HG03066 (cell line): ENCODE data around the gene MED15.
"Not testable (repeated sequence)": the region's sequence is repeated elsewhere in the genome, so short reads cannot be mapped to it uniquely, and the experiment has no call there.

ENCODE experiments used
- ATAC-seq: cut with Tn5 transposase; IDR thresholded peaks from one replicate; pipeline ENCODE4 v1.9.1; 2021; ENCODE audit warnings: low read depth; ENCODE audit not compliant: unreplicated experiment

MED15 gene

DNA sequence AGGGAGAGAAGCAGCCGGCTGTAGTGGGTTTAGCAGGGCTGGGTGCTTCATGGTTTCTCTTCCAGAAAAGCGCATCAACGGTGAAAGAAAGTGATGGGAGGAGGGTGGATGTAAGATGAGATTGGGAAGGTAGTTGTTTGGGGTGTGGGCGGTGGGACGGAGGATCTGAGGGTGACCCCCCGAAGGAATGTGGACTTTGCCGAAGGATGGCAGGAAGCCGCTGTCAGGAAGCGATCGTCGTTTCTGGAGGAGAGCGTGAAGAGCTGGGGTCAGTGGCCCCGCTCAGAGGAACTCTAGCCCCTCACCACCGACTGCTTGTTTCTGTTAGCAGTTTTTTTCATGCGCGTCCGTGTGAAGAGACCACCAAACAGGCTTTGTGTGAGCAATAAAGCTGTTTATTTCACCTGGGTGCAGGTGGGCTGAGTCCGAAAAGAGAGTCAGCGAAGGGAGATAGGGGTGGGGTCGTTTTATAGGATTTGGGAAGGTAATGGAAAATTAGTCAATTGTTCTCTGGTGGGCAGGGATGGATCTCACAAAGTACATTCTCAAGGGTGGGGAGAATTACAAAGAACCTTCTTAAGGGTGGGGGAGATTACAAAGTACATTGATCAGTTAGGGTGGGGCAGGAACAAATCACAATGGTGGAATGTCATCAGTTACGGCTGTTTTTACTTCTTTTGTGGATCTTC lies 801 bp downstream of the MED15 start:
- ATAC-seq, result not testable (repeated sequence)

DNA sequence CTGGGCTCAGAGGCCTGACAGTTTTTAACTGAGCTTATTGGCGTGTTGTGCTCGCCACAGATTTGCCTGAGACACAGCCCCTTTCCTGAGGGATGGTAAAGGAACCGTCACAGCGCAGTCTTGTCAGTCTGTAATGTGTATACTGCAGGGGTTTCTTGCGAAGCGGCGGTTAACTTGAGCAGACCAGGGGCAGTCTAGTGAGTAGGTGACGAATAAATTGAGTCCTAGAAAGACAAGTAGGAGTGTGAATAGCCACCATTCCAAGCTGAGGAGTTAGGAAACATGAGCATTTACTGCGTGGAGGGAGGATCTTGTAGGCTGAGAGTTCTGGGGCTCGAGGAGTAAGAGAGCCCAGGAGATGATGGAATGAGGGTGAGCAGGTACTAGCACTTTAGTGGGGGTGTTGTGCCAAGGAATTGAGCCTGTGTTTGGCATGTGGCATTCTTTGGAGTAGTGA lies 1.4 kb downstream of the MED15 start:
- no peak for ATAC-seq

DNA sequence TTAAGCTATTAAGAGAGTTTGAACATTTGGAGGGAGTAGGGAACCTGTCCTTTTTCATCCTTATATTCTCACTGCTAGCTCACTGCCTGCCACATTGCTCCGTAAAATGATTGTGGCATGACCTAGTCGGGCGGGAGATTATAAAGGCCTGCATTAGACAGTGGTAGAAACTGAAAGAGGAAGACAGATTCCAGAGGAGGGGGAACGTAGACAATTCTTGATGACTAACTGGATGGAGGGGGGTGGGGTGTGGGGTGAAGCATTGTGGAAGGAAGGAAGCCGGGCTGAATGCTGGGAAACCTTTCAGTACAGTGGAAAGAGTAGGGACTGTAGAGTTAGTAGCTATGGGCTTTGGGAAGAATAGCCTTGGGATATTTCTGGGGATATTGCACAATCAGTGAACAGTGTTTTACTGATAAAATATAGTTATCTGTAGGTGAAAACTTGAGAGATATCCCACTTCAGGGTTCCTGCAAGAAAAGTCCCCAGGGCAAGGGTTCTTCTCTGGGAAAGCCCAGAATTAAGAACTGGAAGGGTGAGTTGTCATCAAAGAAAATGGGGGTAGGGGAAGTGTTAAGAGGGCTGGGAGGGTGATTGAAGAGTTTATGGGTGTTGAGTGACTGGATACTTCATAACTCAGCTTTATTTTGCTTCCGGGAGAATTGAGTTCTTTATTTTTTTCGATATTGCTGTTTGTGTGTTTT lies 2.1 kb downstream of the MED15 start:
- no peak for ATAC-seq

DNA sequence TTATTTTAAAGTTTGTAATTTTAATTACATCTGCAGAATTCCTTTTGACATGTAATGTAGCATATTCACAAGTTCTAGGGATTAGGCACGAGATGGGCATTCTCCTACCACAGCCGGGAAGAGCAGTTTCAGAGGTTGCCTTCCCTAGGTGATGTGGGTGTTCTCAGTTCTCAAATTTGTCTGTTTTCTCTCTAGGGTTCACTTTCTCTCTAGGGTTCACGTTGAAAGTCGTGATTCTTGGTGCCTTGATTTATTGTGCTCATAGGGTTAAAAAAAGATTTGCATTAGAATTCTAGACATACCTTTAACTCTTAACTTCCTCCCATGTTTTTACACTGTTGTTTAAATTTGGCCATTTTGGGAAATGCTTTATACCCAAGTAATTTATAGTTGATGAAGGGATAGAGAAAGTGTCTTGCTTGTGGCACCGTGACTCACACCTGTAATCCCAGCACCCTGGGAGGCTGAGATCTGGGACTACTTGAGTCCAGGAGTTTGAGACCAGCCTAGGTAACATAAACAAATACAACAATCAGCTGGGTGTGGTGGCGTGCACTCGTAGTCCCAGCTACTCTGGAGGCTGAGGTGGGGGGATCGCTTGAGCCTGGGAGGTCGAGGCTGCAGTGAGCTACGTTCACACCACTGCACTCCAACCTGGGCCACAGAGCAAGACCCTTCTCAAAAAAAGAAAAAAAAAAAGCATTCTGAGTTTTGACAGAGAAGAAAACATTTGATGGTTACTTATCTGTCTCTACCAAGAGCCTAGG lies 3.6 kb downstream of the MED15 start:
- ATAC-seq, result no peak

DNA sequence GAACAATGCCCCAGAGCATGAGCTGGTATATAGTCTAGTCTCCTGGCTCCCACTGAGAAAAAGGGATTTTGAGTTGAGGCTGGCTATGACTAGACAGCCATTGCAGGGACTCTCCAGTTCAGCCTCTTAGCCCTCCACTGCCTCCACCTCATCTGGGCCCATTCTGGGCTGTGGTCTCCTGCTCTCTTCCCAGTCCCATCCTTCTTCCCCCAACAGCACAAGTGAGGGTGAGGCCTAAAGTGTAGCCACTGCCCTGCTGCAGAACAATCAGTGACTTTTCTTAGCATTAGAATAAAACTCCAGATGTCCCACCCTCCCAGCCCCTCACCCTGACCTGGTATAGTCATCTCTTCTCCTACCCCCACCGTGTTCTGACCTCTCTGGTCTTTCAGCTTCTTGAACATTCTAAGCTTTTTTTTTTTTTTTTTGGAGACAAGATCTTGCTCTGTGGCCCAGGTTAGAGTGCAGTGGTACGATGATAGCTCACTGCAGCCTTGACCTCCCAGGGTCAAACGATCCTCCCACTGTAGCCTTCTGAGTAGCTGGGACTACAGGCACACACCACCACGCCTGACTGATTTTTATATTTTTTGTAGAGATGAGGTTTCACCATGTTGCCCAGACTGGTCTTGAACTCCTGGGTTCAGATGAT lies 4.3 kb downstream of the MED15 start:
- no peak for ATAC-seq

DNA sequence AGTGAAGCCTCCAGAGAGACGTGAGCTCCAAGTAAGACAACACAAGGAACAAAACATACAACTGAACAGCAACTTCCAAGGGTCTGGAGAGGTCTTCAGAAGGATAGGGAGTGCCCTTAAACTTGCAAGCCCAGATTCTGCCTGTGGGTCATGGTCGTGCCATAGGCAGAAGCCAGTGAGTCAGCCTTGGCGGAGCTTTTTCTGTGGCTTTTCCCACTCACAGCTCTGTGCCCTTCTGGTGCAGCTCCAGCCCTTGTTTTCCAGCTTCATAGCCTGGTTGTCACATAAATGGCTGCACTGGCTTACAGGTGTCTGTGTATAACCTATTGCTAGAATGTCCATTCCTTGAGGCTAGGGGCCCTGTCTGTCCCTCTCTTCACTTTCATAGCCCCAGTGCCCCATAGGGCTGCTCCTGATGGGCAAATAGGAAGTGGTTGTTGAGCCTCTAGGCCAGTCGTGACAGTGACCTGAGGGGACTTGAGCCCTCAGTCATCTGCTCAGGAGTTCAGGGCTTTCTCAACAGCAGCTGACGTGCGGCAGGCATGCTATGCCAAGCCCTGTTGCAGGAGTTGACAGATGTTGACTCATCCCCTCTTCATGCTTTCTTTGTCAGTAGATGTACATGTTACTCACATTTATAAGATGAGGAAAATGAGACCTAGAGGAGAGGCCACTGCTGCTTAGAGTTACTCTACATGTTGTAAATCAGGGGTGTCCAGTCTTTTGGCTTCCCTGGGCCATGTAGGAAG lies 7.4 kb downstream of the MED15 start:
- no peak for ATAC-seq

DNA sequence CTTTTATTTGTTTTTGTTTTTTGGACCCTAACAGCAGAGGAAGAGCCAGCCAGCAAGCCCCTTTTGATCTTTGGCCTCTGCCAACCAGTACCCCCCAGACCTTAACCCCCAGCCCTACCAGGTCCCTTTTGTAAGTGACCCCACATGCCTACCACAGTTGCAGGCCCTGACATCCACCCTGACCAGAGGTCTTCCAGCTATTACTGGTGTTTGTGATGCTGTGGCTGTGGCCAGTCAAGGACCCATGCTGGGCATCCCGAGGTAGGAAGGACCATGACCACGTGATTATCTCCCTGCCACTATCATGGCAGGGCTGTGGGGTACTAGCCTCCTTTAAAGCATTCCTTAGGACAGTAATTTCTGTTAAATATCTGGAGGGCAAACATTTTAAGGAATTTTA lies 9.0 kb downstream of the MED15 start:
- no peak for ATAC-seq

DNA sequence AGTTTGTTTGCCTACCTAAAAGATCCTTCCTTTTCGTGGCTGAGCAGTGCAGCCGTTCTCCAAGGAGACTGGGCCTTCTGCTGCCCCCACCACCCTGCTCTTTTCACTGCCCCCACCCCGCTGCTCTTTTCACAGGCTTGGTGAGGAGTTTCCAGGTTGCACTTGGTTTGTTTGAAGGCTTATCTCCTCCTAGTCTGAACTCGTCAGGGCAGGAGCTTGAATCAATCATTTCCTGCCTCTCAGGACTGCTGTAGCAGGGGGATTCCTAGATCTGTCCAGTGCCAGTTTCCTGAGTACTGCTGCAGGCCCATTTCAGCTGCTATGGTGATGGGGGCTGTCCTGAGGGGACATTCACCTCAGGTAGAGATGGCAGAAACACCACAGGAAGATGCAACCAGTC lies 10.0 kb downstream of the MED15 start:
- no peak for ATAC-seq

DNA sequence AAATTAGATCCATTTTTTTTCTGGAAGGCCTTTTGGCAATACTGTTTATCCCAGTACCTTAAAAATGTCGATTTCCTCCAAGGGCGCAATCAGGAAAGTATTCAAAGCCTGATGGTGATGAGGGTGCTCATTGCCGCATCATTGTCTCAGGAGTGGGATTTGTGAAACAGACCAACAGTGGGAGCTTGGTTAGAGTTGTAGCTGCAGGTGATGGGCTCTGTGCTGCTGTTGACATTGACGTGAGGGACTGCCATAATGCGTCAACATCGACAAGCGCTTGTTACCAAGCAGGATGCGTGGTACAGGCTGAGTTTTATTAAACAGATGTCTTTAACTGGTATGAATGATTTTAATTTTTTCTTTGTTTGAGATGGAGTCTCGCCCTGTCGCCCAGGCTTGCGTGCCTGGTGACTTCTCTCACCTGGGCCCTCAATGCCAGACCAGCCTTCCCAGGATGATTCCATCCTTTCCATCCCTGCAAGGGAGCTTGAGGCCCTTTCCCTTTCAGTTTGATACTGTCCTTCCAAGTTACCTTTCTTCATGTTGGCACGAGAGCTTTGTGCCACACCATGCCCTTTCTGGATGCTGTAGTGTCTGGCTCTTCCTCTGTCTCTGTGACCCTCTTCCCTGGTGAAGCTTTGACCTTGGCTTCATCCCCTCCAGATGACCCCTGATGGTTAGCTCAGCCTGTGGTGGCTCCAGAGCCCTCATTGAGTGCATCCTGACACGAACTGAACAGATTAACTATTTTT lies 10.6 kb downstream of the MED15 start:
- no peak for ATAC-seq

DNA sequence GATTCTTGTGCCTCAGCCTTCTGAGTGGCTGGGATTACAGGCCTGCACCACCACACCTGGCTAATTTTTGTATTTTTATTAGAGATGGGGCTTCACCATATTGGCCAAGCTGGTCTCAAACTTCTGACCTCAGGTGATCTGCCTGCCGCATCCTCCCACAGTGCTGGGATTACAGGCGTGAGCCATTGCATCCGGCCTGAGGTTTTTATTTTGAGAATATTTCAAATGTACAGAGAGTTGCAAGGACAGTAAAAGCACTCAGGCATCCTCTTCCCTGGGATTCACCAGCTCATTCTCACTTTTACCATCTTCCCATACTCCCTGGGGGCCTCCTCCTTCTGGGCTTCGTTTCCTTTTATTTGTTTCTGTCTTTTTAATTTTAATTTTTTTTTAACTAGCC lies 12.1 kb downstream of the MED15 start:
- ATAC-seq, result no peak

DNA sequence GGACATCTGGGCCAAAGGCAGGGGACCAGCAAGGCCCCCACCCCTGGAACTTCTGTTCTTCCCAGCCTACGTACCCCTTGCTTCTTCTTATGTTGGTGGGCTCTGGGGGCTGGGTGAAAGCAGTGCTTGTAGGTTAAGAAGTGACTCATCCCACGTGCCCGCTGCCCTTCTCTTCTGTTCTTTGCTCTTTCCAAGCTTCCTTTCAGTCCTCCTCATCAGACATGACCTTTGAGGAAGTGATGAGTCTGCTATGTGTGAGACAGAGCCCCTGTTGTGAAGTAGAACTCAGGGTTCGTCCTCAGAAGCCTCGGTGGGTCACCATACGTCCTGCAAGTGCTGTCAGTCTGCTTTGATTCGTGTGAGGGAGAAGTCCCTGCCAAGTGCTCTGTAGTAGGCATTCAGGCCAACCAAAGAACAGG lies 12.7 kb downstream of the MED15 start:
- no peak for ATAC-seq

DNA sequence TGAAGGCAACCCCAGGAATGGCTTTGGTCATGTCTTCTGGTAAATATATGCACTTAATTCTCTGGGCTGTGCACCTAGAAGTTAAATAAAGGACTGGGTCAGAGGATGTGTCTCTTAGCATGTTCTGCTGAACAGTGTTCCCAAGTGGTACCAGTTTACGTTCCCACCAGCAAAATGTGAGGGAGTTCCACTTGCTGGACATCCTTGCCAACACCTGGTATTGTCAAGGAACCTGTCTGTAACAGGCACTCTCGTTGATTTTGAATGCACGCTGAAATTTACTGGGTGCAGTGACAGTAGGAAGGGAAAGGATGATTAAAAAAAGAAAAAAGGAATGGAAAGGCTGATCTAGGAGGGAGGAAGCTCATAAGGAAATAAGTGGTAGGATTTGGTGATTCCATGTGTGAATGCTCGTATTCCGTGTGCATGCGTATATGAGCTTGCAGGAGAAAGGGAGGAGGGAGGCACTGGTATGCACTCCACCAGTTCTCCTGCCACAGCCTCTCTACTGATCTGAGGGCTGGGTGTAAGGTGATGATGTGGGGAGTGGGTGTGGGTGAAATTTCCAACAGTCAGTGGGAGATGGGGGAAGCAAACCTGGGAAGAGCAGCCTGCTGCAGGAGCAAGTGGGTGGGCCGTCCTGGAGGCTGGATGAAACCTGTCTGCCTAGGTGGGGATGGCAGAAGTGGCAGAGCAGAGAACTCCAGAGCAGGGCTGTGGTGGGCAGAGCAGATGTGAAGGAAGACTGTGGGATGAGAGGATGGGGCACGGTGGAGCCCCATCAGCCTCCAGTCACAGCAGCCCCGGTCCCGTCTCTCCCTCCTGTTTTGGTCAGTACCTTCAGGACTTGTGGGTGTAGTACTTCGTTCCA lies 15.0 kb downstream of the MED15 start:
- ATAC-seq, result no peak

DNA sequence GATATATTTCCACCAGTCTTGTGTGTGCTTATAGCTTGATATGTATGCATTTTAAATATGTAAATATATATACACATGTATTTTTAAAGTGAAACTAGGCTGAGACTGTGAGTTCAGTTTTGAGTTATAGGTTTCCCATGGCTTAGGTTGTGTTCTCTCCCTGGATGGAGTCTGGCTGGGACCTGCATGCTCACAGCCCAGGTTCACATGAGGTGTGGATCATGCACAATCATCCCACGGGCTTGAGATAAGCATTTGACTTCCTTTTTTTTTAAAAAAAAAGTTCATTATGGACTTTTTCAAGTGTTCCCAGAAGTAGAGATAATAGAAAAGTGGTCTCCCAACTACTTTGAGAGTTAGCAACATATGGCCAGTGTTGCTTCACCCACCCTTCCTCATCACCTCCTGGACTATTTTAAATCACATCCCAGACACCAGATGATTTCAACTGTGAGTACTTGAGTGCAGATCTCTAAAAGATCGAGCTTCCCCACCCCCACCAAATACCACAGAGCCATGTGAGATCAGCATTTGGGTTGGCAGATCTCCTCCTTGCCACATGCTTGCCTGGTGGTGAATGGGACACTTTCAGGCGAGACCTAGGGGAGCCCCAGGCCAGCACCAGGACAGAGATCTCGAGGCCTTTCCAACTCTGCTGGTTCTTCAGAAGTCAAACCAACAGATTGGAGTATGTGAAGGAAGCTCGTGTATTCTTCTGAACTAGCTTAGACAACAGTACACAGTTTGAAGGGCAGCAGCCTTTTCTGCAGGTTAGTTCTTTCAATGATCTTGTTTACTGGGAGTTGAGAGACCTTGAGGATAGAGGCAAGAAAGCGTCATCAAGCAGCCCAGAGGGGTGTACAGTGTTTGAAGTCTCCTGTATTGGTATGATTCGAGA lies 15.9 kb downstream of the MED15 start:
- no peak for ATAC-seq

DNA sequence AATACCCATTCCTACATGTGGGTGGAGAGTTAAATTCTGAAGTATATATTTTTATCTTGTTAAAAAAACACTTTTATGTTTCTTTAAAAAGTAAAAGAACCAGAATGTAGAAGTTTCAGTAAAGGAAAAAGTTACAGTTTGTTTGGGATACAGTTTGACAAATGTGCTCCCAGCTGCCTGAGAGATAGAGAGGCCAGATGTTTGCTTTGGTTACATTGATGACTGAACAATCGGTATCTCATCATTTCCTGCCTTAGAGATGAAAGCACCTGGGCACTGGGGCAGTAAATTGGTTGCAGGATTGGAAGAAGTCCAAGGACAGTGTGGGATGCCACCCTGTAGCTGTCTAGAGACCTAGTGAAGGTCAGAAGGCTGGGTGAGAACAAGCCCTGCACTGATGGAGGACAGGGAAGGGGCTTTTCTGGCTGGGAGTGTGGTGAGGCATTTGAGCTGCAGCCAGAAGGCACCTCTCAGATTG lies 16.6 kb downstream of the MED15 start:
- ATAC-seq, result no peak

DNA sequence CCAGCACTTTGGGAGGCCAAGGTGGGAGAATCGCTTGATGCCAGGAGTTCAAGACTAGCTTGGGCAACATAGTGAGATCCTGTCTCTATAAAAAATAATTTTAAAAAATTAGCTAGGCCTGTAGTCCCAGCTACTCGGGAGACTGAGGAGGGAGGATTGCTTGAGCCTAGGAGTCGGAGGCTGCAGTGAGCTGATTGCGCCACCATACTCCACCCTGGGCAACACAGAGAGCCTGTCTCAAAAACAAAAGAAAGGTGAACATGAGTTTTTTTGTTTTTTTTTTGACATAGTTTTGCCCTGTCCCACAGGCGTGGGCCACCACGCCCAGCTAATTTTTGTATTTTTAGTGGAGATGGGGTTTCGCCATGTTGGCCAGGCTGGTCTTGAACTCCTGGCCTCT lies 17.6 kb downstream of the MED15 start:
- no peak for ATAC-seq

DNA sequence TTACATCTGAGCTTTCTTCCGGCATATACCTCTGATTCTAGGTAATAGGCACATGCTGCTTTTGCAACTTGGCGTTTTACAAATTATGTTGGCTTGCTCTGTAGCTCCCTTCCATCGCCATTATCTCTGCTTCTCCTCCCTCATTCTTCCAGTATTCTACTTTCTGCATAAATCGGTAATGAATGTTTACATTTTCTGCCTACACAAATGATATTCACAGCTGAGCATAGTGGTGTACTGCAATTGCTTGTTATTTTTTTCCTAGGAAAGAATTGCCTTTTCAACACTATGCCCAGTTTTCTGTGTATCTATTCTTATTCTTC lies 18.9 kb downstream of the MED15 start:
- ATAC-seq, result no peak

DNA sequence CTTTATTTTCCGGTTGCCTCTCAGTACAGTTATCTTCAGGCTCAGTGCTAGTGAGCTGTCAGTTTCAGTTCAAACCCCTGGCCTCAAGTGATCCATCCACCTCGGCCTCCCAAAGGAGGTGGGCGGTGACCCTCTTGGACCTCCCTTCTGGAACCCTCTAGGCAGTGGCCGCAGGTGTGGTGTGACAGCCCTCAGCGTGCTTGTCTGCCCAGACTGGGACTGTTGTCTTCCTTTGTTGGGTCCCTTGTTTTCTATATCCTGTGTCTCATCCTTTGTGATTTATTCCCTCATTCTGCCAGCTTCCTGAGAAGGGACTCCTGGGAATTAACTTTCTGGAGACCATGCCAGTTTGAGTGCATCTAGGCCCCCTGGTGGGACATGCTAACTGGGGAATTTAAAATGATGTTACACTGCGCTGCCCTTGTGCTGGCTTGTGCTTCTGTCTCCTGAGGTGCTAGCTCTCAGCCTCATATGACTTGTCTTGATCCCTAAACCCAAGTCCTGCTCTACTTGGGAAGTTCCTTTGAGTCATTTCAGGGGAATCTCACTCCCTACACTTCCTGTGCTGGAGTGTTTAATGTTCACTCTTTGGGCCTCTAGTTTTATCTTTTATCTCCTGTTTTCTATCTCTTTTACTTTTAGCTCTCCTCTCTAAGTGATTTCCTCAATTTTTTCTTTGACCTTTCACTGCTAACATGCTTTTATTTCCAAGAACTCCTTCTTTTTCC lies 19.4 kb downstream of the MED15 start:
- ATAC-seq, result no peak
